GM19324 (cell line): ENCODE results near the gene DACH1.

Source experiments
- ATAC-seq: cut with Tn5 transposase; IDR thresholded peaks from one replicate; pipeline ENCODE4 v1.9.1; 2021; ENCODE audit warnings: mild to moderate bottlenecking, moderate library complexity; ENCODE audit not compliant: unreplicated experiment, low FRiP score

DACH1 gene

GRCh38 chr13:71516521-71516920, 350.5 kb downstream of the DACH1 start:
- ATAC-seq = no peak

DNA sequence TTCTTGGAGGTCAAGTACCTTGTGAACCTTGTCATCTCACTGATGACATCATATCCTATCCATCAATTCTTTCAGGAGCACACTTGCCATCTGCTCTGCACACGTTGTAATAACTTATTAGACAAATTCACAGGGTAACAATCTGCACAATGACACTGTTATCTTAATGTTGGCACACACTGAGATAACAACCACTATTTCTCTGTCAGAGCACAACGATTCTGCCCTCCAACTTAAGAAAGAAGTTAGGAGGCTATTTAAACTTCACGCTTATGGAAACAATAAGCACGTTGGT, 351.3 kb downstream of the DACH1 start:
- ATAC-seq = no peak

- no peak for ATAC-seq
Measured at GRCh38 chr13:71514900-71515743, 351.9 kb downstream of the DACH1 start.

GRCh38 chr13:71513411-71514033, 353.5 kb downstream of the DACH1 start:
- no peak for ATAC-seq

DNA sequence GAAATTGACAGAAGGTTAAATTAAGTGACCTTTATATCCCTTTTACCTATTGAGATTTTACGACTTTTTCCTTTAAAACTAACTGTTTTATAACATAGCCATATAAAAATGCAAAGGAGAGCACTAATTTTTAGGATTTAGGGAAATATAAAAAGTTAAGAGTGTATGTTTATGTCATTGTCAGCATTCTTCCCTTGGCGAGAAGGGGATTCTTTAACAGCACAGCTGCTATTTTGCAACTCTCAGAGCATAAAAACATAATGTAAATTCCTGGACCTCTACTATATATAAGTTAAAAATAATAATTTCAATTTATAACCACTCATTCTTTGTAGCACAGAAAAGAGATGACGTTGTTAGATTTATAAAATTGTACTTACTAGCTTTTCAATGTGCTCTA, 363.2 kb downstream of the DACH1 start:
- ATAC-seq = no peak

GRCh38 chr13:71499944-71500514, 367.0 kb downstream of the DACH1 start:
- ATAC-seq = no peak

DNA sequence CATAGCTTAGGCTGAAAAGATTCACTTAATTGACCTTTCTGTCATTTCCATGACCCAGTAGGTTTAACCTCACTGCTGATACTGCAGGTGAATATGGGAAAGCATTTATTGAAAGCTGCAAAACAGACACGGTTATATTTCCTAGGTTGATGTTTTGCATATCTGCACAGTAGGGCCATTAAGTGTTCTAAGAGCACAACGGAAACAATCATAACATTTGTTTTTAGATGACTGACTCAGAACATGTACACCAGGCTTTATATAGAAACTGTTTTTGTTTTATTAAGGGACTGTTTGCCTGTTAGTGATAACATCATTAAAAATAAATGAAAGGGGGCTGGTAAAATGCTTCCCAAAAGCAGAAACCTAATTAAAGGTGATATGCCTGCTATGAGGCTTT, 367.8 kb downstream of the DACH1 start:
- no peak for ATAC-seq

- ATAC-seq = no peak
Measured at GRCh38 chr13:71493189-71493588, 373.8 kb downstream of the DACH1 start.

DNA sequence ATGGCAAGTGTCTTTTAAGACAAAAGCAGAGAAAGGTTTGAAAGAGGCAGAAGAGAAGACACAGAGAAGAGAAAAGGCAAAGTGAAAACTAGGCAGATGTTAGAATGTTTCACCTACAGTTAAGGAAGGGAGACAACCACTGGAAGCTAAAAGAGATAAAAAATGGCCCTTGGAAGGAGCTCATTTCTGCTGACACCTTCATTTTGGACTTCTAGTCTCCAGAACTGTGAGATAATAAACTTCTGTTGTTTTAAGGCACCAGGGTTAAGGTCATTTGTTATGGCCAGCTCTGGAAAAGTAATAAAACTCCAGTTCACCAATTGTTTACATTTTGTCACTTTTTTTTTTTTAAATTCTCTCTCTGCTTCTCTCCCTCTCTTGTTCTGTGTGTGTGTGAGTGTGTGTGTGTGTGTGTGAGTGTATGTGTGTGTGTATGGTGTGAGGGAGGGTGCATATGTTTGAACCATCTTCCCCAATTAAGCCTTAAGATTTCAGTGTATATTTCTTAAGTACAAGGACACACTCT, 374.6 kb downstream of the DACH1 start:
- no peak for ATAC-seq

DNA sequence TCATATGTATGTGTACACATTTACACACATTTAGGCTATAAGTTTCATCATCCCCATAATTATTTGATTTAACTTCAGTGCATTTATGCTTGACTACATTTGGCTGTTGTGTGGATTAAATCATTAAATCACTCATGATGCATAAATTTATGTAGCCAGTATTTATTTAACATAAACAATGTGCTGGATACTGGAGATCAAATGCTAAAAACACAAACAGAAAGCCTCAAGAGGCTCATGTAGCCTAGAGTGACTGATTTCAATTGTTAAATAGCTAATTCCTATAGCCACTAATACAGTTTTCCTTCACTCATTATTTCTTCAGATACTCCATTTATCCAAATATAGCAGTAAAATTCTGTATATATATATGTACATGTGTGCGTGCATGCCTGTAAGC, 376.0 kb downstream of the DACH1 start:
- no peak for ATAC-seq

DNA sequence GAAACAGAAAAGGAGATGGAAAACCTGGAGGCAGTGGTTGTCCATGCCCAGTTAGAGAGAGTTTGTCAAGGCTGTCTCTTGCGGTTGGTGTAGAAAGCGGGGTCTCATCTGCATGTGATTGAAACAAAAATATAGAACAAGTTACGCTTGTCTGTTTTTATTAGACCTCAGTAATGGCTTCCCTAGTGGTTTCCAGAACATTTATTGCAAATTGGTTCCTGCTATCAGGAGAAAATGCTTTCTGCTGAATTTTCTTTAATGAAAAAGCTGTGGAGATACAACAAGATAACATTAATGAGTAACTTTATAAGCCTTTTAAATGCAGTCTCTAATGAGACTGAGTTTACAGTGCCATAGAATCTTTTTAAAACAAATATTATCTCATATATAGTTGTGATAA, 378.0 kb downstream of the DACH1 start:
- ATAC-seq = no peak

DNA sequence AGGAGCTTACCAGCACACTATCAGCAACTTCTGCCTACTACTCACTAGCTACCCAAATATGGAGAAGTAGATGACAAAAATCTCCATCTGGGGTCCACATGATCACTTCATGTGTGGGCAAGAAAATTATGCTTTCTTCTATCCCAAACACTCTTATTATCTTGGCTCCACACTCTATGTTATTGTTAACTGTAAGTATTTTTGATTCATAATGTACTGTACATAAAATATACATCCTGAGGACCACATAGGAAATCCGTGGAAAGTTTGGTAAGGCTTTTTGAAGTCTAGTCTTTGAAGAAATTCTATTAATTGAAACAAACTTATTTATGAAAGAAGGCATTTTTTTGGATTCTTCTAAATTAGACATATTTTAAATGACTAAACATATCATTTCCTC, 378.8 kb downstream of the DACH1 start:
- ATAC-seq = no peak

DNA sequence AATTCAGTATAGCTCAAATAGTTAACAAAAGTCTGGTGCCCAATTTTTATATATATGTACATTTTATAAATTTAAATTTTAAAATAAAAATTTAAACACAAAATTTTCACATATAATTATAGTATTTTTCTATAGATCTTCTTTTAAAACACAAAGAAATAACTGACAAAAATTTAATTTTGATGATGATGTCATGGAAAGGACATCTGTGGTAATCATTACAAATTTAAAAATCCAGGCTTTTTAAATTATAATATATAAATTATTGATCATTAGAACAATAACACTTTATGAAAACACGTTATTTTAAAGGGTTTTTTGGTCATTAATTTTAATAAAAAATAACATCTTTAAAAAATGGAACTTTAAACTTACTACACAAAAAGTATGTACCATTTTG, 381.1 kb downstream of the DACH1 start:
- no peak for ATAC-seq

DNA sequence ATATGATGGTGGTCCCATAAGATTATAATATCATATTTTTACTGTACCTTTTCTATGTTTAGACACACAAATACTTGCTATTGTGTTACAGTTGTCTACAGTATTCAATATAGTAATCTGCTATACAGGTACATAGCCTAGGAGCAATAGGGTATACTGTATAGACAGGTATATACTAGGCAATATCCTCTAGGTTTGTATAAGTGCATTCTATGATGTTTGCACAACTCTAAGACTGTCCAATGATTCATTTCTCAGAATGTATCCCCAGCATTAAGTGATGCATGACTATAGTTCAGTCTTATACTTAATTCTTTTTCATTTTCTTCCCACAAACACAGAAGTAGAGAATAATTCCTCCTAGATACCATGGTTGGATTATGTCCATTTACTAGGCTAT, 383.3 kb downstream of the DACH1 start:
- ATAC-seq = no peak

DNA sequence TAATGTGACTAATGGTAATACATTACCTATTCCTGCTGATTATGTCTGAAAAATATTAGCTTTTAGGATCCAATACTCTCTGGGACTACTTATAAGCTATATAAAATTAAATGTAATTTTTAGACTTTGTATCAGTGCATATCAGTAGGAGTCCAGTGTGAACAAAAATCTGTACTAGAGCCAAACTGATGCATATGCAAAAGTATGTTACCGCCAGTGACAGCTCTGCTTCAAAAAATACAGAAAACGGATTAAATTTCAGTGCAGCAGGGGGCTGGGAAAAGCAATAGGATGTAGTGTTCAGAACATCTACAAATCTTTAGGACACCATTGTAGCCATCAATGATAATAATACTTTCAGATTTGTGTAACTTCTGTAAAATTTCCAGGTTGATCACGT, 385.5 kb downstream of the DACH1 start:
- ATAC-seq = no peak

DNA sequence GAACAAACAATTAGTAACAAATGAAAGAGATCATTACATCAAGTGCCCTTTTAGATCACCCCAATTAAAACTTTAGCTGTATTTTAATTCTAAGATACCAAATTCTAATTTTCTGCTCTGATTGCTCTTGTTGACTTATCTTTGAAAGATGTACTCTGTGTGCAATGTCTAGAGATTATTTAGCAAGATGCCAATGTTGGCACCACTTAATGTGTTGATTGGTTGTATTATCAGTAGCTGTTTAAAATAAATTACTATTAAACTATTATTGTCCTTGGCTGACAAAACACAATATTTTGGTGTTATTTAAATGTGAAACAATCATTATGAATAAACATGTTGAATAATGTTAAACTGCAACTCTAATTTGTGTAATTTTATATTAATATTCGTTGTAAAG, 386.0 kb downstream of the DACH1 start:
- no peak for ATAC-seq

- ATAC-seq = no peak
Measured at GRCh38 chr13:71477735-71478134, 389.3 kb downstream of the DACH1 start.

DNA sequence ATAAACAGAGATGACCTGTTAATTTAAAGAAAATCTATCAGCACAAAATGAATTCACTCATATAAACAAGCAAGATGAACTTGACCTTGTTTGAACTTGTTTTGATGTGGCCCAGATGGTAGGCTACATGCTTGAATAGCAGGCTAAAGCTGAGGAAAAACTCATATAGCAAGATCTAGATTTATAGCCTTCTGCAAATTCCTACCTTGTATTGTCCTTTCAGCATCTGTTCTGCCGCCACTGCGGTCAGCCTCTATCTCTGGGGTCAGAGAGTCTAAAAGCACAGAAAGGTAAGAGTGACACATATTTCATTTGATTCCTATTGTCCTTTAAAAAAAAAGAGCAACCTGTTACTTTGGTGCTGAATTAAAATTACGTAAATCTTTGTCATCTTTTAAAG, 392.1 kb downstream of the DACH1 start:
- no peak for ATAC-seq

DNA sequence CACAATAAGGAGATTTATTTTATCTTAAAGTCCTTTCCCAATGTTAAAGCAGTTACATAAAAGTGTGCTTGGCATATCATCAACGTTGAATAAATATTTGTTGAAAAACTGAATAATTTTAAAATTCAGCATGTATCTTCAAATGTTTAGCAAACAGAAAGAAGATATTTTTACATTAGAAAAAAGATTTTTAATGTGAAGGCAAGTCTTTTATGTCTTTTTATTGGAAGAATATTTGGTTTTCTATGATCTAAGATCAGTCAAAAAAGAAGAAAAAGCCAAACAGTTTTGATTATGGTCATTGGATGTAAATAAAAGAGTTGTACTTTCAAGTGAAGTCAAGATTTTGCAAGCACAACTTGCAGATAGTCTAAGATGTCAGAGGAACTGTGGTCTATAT, 397.4 kb downstream of the DACH1 start:
- no peak for ATAC-seq

GRCh38 chr13:71464686-71465085, 402.3 kb downstream of the DACH1 start:
- no peak for ATAC-seq

DNA sequence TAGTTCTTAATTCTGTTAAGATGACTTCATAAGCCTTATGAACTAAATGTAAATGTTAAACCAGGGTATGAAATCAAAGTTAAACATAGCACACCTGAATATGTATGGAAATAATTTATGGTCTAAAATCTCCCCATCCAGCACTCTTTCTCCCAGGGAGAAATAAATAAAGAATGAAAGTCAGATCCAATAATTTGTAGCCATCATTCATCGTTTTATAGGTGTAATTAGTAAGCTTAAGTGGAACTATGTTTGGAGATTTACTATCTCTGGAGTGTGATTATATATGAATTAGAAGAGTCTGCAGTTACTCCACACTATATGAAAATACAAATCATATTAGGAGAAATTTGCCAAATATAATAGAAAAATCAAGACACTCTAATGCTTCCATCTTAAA, 405.1 kb downstream of the DACH1 start:
- ATAC-seq = no peak

- no peak for ATAC-seq
Measured at GRCh38 chr13:71460211-71460610, 406.8 kb downstream of the DACH1 start.
